8988T (cell line): Measurements from ENCODE around the gene ZNF319.
"Not testable (repeated sequence)": the region's sequence is repeated elsewhere in the genome, so short reads cannot be mapped to it uniquely, and the experiment has no call there.

ENCODE experiments used
- DNase-seq: peaks from one replicate; pipeline ENCODE4 v3.0.0; 2011

The ZNF319 gene

GRCh38 chr16:57996406-57997175, 3.9 kb downstream of the ZNF319 start:
- no peak for DNase-seq

- DNase-seq = no peak
Measured at GRCh38 chr16:57995721-57996405, 4.6 kb downstream of the ZNF319 start.

GRCh38 chr16:57994778-57995177, 5.7 kb downstream of the ZNF319 start:
- peak; percentile 84 for DNase-seq

- DNase-seq = no peak
Measured at GRCh38 chr16:57994361-57994760, 6.1 kb downstream of the ZNF319 start.

DNA sequence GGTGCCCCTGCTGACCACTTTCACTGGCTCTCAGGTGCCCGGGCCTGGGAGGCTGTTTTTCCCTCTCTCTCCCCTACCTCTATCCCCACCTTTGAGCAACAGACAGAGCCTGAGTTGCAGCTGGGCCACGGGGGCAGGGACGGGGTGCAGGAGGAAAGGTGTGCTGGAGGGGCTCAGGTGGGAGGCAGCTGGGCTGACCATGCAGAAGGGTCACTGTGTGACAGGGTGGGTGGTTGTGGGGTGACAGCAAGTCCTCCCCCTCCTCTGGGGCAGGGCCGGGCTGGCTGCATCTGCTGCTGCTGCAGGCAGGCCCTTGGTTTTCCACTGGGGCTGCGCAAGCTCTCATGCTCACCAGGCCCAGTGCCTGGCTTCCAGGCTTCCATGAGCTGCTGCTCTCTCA, 6.6 kb downstream of the ZNF319 start:
- DNase-seq = no peak

DNA sequence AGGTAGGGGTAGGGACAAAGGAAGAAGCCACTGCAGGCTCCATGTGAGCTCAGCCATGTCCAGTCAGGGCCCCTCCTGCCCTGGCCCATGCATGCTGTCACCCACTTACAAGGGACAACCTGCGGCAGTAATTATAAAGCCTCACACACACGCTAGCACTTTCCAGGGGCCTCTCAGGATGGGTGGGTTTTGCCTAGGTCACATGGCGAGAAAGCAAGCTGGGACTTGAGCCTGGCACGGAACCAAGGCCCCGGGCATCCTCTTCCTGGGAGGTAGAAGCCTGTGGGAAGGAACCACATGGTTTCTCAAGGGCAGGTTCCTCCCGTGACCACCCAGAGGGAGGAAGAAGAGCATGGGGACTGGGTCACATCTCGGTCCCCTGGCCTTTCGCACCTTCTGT, 7.0 kb downstream of the ZNF319 start:
- DNase-seq = no peak

DNA sequence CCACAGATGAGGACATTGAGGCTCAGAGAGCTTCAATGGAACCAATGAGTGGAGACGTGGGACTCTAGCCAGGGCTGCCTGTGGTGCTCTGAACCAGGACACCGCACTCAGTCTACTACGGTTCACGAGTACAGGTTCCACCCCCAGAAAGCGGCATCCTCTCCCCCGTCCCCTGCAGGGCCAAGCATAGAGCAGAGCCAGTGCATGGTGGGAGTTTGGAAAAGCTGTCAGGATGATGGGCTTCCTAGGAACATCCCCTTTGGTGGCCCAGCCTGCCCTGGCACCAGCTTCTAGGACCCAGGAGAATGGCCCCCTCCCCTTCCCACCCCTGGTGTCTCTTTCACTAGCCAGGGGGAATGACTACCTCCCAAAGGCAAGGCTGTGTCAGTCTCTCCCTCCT, 8.4 kb downstream of the ZNF319 start:
- no peak for DNase-seq

GRCh38 chr16:57991551-57992059, 8.9 kb downstream of the ZNF319 start:
- DNase-seq = no peak

DNA sequence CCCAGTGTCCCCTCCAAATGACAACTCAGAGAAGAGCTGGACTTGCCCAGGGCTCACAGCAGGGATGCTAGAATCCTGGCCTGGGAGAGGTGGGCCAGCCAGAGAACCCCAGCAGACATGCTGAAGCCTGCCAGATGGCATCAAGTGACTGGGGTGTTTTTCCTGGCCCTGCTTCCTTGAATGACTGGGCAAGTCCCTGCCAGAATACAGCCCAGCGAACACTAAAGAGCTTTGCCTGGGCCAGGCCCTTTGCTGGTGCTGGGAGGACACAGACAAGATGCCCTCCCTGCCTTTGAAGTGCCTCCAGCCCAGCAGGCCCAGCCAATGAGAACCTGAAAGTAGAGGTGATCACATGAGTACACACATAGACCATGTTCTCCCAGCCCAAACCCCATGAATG, 11.5 kb downstream of the ZNF319 start:
- no peak for DNase-seq

- DNase-seq = no peak
Measured at GRCh38 chr16:57987441-57988177, 12.9 kb downstream of the ZNF319 start.

DNA sequence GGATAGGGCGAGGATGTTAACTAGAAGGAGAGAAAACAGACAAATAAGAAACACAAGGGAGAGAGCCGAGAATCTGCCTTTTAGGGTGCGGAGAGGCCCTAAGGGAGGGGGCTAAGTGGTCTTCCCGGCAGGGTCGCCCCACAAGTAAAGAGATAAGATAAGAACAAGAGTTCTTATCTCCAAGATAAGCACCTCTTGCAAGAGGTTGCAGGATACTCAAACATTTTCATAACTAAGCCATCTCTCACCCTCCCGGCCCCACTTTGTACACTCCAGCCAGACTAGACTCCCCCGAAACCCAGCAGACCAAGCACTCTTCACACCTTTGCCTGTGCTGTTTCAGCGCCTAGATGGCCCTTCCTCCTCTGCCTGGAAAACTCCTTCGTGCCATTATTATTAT, 14.3 kb downstream of the ZNF319 start:
- no peak for DNase-seq

DNA sequence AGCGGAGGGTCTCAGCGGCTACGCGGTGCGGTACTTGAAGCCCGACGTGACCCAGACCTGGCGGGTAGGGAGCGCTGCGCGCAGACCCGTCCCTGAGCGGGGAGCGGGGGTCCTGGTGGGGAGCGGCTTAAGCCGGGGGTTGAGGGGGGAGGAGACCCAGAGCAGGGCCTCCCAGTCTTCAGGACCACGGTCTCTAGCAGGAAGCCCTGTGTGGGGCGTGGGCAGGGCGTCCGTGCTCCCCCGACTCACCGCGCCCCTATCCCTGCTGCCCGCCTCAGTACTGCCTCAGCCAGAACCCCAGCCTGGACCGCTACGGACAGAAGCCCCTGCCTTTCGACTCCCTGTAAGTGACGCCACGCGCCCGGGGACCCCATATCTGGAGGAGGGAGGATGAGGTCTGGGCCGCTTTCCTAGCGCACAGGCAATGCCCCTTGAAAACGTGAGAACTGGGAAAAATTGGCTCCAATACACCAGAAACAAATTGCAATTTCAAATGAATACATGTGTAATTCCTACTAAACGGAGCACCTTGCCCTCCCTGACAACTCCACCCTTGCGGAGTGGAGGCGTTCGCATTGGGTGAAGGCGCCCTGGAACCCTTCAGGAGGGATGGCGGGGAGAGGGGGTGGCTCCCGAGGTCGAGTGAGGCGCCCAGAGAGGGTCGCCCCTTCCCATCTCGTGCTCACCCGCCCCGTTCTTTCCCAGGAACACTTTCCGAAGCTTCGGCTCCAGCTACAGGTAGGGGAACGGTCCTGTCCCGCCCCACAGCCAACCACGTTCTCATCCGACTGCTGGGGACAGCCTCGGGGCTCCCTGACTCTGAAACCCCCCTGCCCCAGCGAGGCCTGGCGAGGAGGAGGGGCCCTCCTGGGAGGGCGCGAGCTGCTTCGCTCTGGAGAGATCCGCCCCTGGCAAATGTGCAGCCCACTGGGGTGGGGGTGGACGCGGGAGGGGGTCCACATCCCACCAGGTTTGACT, 15.0 kb downstream of the ZNF319 start:
- DNase-seq = no peak

DNA sequence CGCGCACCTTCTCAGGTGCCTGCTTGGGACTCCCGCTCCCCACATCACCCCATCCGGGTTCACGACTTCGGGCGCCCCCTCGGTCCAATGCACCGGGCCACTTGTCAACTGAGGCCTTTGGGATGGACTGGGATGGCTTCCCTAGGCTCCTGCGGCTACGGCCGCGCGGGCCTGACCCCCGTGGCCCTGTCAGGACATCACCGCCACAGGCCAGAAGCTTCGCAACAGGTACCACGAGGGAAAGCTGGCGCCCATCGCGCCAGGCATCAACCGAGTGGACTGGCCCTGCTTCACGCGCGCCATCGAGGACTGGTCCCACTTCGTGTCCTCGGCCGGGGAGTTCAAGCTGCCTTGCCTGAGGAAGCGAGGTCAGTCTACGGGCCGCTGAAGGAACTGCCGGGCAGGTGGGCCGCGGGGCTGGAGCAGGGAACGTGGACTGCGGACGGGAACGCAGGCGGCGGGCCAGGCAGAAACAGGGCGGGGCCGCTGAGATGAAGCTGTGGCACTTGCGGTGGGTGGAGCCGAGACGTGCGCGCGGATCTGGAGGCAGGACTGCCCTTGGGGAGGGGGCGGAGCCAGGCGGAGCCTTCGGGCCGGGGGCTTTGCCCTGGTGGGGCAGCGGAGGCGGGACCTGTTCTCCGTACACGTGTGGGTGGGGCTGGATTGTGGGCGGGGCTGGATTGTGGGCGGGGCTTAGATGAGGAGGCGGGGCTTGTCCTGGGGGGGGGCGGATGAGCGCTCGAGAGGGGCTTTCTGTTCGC, 15.8 kb downstream of the ZNF319 start:
- no peak for DNase-seq

- no peak for DNase-seq
Measured at GRCh38 chr16:57982385-57982784, 18.1 kb downstream of the ZNF319 start.

DNA sequence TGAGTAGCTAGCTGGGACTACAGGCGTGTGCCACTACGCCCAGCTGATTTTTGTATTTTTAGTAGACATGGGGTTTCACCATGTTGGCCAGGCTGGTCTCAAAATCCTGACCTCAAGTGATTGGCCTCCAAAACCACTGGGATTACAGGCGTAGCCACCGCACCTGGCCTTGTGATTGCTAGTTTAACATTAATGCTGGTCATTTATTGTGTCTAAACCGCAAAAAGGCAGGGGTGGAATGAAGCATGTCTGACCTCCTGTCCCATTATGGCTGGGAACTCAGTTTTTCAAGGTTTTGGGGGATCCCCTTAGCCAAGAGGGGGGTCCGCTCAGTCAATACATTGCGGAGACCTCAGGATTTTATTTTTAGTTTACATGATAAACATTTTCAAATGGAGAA, 18.8 kb downstream of the ZNF319 start:
- no peak for DNase-seq

- no peak for DNase-seq
Measured at GRCh38 chr16:57979006-57979585, 21.4 kb downstream of the ZNF319 start.

- not testable (repeated sequence) for DNase-seq
Measured at GRCh38 chr16:57978070-57978465, 22.4 kb downstream of the ZNF319 start.

DNA sequence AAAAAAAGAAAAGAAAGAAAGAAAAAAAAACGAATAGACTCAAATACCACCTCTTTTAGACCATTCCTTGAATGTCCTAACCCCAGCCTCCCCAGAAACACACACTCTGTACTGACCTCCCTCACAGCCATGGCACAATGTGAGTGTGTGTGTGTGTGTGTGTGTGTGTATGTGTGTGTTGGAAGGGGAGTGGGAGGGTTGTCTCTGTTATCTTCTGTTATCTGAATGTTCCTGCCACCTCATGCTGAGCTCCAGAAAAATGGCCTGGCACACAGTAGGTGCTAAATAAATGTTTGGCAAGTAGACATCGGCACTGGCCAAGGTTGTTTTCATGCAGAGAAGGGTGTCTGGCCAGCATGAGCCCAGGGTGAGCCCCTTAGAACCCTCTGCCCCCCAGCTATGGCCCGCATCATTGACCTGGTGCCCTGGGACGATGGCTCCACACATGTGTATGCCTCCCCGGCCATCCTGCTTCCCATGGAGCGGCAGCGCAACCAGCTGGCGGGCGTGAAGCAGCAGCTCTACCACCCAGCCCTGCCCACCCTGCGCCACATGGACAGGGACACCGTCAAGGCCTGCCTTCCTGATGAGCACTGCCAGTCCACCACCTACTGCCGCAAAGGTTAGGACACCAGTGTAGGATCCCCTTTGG, 22.9 kb downstream of the ZNF319 start:
- DNase-seq = peak; percentile 86

DNA sequence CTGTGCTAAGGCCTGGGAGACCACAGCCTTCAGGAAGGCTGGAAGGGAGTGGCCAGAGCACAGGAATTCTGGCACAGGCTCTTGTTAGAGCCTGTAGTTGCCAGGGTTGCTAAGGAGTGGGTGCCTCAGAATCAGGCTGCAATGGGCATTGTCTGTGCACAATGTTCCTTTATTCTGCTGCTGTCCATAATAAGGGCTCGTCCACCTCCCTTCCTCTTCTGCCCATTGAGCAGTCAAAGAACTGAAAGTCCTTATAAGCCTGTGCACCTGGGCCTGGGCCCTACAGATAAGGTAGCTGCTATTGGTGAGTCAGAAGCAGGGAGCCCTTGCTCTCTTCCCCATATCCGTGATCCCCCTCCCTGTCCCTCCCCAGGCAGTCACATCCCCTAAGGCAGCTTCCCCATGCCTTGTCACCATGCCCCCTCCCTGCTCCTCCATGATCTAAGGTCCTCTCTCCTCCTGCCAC, 24.1 kb downstream of the ZNF319 start:
- DNase-seq = no peak

- no peak for DNase-seq
Measured at GRCh38 chr16:57972306-57972705, 28.2 kb downstream of the ZNF319 start.

DNA sequence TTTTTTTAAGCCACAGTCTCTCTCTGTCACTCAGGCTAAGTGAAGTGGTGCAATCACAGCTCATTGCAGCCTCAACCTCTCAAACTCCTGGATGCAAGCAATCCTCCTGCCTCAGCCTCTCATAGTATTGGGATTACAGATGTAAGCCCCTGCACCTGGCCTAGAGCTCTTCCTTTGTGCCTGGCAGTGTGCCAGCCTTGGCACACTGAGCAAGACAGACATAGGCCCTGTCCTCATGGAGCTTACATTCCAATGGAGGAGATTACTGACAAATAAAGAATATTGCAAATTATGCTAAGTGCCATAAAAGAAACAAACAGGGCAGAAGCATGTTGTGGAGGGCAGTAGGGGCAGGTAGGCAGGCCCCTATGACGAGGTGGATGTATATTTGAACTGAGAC, 28.6 kb downstream of the ZNF319 start:
- DNase-seq = no peak
